Loucy (cell line): Measurements from ENCODE around the gene LAMTOR4.

Experiments used
- CTCF ChIP-seq: fragments of 200-600 bp; sonication (generic); conservative IDR thresholded peaks from 2 replicates; pipeline ENCODE4 v1.5.1; 2014; ENCODE audit warnings: mild to moderate bottlenecking, antibody characterized with exemption, low read length
- EZH2phosphoT487 ChIP-seq: fragments of 200-600 bp; IDR thresholded peaks from 2 replicates; pipeline ENCODE4 v1.6.1; 2018; ENCODE audit warnings: antibody characterized with exemption, mild to moderate bottlenecking, moderate library complexity, borderline replicate concordance

- TF ChIP-seq CTCF, result no peak
- no peak for TF ChIP-seq EZH2phosphoT487
Measured at GRCh38 chr7:100176096-100177044, 27.7 kb downstream of the LAMTOR4 start.
